ENCODE measurements around the gene HP1BP3. TPM values are rescaled to one million over a fixed set of nuclear protein-coding genes. Genes with fewer than 3 reads are reported as not detected.

Gene HP1BP3
- total and polyA plus RNA-seq, 4 experiments from 2014 or later, result 202 to 366 (median 280) TPM

Other genes starting within 250 kb of the HP1BP3 start
- gene FAM43B, start 234.7 kb downstream of the HP1BP3 start, total RNA-seq, result not detected
- not detected for gene FAM43B, start 234.7 kb downstream of the HP1BP3 start, polyA plus RNA-seq
- gene CDA, start 198.2 kb downstream of the HP1BP3 start, total RNA-seq, result not detected
- not detected for gene CDA, start 198.2 kb downstream of the HP1BP3 start, polyA plus RNA-seq
- 10 to 100 TPM; 19.5 to 21.7 TPM for gene PINK1, start 153.8 kb downstream of the HP1BP3 start, total RNA-seq
- 10 to 100 TPM; 19.0 to 24.2 TPM for gene PINK1, start 153.8 kb downstream of the HP1BP3 start, polyA plus RNA-seq
- 100 to 1,000 TPM; 133 to 134 TPM for gene DDOST, start 125.9 kb downstream of the HP1BP3 start, total RNA-seq
- gene DDOST, start 125.9 kb downstream of the HP1BP3 start, polyA plus RNA-seq, result 100 to 1,000 TPM; 235 to 405 TPM
- gene KIF17, start 69.3 kb downstream of the HP1BP3 start, total RNA-seq, result not detected
- not detected for gene KIF17, start 69.3 kb downstream of the HP1BP3 start, polyA plus RNA-seq
- under 1 TPM in 1 of 2 experiments, not detected in 1; 0.38 TPM for gene SH2D5, start 54.6 kb downstream of the HP1BP3 start, total RNA-seq
- not detected for gene SH2D5, start 54.6 kb downstream of the HP1BP3 start, polyA plus RNA-seq